MM.1S (cell line): ENCODE results near the gene ERCC6L2.
A peak's percentile ranks its signal among the peaks of the same experiment; 100 is the strongest.

Experiments used
- DNase-seq: peaks from one replicate; pipeline ENCODE4 v3.0.0-alpha.2; 2015
- H2AFZ ChIP-seq: fragments of 300-600 bp; sonication (generic); 2 replicates; pipeline ENCODE4 v1.6.0; 2016; ENCODE audit warnings: antibody characterized with exemption, low read length
- H3F3A ChIP-seq: fragments of 300-600 bp; sonication (generic); 2 replicates; pipeline ENCODE4 v1.6.1; 2016; ENCODE audit warnings: mild to moderate bottlenecking, antibody characterized with exemption, low read length, moderate library complexity, mixed read lengths; ENCODE audit not compliant: insufficient read depth
- H3K27ac ChIP-seq: fragments of 300-600 bp; sonication (generic); 2 replicates; pipeline ENCODE4 v1.5.1; 2016; ENCODE audit warnings: mild to moderate bottlenecking, low read length
- H3K27me3 ChIP-seq: fragments of 300-600 bp; sonication (generic); replicated peaks from 2 replicates; pipeline ENCODE4 v1.6.0; 2016; ENCODE audit warnings: low read length; ENCODE audit not compliant: insufficient read depth
- H3K36me3 ChIP-seq: fragments of 300-600 bp; sonication (generic); replicated peaks from 2 replicates; pipeline ENCODE4 v1.6.1; 2016; ENCODE audit warnings: mild to moderate bottlenecking, low read length, mixed read lengths; ENCODE audit not compliant: insufficient read depth
- H3K4me1 ChIP-seq: fragments of 300-600 bp; sonication (generic); 2 replicates; pipeline ENCODE4 v1.6.1; 2016; ENCODE audit warnings: low read length, mixed read lengths
- H3K4me2 ChIP-seq: fragments of 300-600 bp; sonication (generic); 2 replicates; pipeline ENCODE4 v1.6.0; 2016; ENCODE audit warnings: low read depth, low read length
- H3K4me3 ChIP-seq: fragments of 300-600 bp; sonication (generic); 2 replicates; pipeline ENCODE4 v1.5.1; 2016; ENCODE audit warnings: low read length, mixed read lengths
- H3K79me2 ChIP-seq: fragments of 300-600 bp; sonication (generic); 2 replicates; pipeline ENCODE4 v1.6.1; 2016; ENCODE audit warnings: mixed run types, low read length, mixed read lengths
- H3K9ac ChIP-seq: fragments of 300-600 bp; sonication (generic); 2 replicates; pipeline ENCODE4 v1.6.1; 2016; ENCODE audit warnings: low read length, mixed read lengths
- H3K9me2 ChIP-seq: fragments of 300-600 bp; sonication (generic); replicated peaks from 2 replicates; pipeline ENCODE4 v1.6.1; 2016; ENCODE audit warnings: mild to moderate bottlenecking, low read length, mixed read lengths; ENCODE audit not compliant: insufficient read depth
- H3K9me3 ChIP-seq: fragments of 300-600 bp; sonication (generic); replicated peaks from 2 replicates; pipeline ENCODE4 v1.6.1; 2016; ENCODE audit warnings: mild to moderate bottlenecking, low read length, mixed read lengths; ENCODE audit not compliant: insufficient read depth
- H4K20me1 ChIP-seq: fragments of 300-600 bp; sonication (generic); 2 replicates; pipeline ENCODE4 v1.6.1; 2016; ENCODE audit warnings: mild to moderate bottlenecking, low read length, moderate library complexity, mixed read lengths; ENCODE audit not compliant: insufficient read depth
- EZH2 ChIP-seq: fragments of 300-600 bp; sonication (generic); optimal IDR thresholded peaks from 2 replicates; pipeline ENCODE3; 2017; ENCODE audit warnings: low read depth, mild to moderate bottlenecking, antibody characterized with exemption, low read length, mixed read lengths
- EZH2phosphoT487 ChIP-seq: fragments of 300-600 bp; sonication (generic); IDR thresholded peaks from 2 replicates; pipeline ENCODE4 v1.6.1; 2018; ENCODE audit warnings: antibody characterized with exemption, low read length
- TF ChIP-seq, protein P1 (sequence below): fragments of 300-600 bp; sonication (generic); IDR thresholded peaks from 2 replicates; pipeline ENCODE4 v1.5.1; 2016; ENCODE audit warnings: antibody characterized with exemption, low read length, mixed read lengths

The ERCC6L2 gene

GRCh38 chr9:95876595-95876994 lies 1.1 kb downstream of the ERCC6L2 start:
- TF ChIP-seq EZH2phosphoT487: no peak
- TF ChIP-seq EZH2: no peak
- TF ChIP-seq, protein P1, sequence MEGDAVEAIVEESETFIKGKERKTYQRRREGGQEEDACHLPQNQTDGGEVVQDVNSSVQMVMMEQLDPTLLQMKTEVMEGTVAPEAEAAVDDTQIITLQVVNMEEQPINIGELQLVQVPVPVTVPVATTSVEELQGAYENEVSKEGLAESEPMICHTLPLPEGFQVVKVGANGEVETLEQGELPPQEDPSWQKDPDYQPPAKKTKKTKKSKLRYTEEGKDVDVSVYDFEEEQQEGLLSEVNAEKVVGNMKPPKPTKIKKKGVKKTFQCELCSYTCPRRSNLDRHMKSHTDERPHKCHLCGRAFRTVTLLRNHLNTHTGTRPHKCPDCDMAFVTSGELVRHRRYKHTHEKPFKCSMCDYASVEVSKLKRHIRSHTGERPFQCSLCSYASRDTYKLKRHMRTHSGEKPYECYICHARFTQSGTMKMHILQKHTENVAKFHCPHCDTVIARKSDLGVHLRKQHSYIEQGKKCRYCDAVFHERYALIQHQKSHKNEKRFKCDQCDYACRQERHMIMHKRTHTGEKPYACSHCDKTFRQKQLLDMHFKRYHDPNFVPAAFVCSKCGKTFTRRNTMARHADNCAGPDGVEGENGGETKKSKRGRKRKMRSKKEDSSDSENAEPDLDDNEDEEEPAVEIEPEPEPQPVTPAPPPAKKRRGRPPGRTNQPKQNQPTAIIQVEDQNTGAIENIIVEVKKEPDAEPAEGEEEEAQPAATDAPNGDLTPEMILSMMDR: no peak
- Histone ChIP-seq H3K4me3 (no peak overlapping the region), H3K27me3 (no peaks in the 10 kb centered on the region), H4K20me1 (no peaks in the 10 kb centered on the region), H3K79me2 (peaks cover 19% of the 10 kb centered on the region), H3K9me3 (no peaks in the 10 kb centered on the region), H3K9ac (no peak overlapping the region), H3K4me1 (peaks cover 7% of the 10 kb centered on the region; the same call in 1 of the 2 replicates), H3K9me2 (no peaks in the 10 kb centered on the region), H3K27ac (no peak overlapping the region), H2AFZ (no peak overlapping the region), H3K36me3 (no peaks in the 10 kb centered on the region), H3F3A (peaks cover 8% of the 10 kb centered on the region; the same call in 1 of the 2 replicates), H3K4me2 (no peak overlapping the region)
- peak; percentile 11 for DNase-seq

GRCh38 chr9:95877984-95878383 lies 2.5 kb downstream of the ERCC6L2 start:
- TF ChIP-seq, protein P1: no peak
- TF ChIP-seq EZH2 (no peak), EZH2phosphoT487 (no peak)
- no peak overlapping the region for H2AFZ ChIP-seq

GRCh38 chr9:95879591-95879990 lies 4.1 kb downstream of the ERCC6L2 start:
- TF ChIP-seq EZH2phosphoT487 (no peak), EZH2 (no peak)
- TF ChIP-seq, protein P1: no peak
- Histone ChIP-seq H3K36me3 (no peaks in the 10 kb centered on the region), H3K9me2 (no peaks in the 10 kb centered on the region), H2AFZ (no peak overlapping the region), H3K27me3 (no peaks in the 10 kb centered on the region), H3F3A (peaks cover 8% of the 10 kb centered on the region; the same call in 1 of the 2 replicates), H3K9ac (no peak overlapping the region), H3K79me2 (peaks cover 13% of the 10 kb centered on the region), H3K4me1 (peaks cover 2% of the 10 kb centered on the region; the same call in 1 of the 2 replicates), H4K20me1 (no peaks in the 10 kb centered on the region), H3K27ac (no peak overlapping the region), H3K9me3 (no peaks in the 10 kb centered on the region), H3K4me2 (no peak overlapping the region), H3K4me3 (no peak overlapping the region)
- DNase-seq: no peak

More at GRCh38 chr9:95877984-95878383, 2.5 kb downstream of the ERCC6L2 start:
- Histone ChIP-seq H3K79me2 (peaks cover 19% of the 10 kb centered on the region), H3F3A (peaks cover 8% of the 10 kb centered on the region; the same call in 1 of the 2 replicates), H3K4me2 (no peak overlapping the region), H3K9me2 (no peaks in the 10 kb centered on the region), H3K27ac (no peak overlapping the region), H3K4me1 (peaks cover 7% of the 10 kb centered on the region; the same call in 1 of the 2 replicates), H4K20me1 (no peaks in the 10 kb centered on the region), H3K36me3 (no peaks in the 10 kb centered on the region), H3K4me3 (no peak overlapping the region), H3K9me3 (no peaks in the 10 kb centered on the region), H3K27me3 (no peaks in the 10 kb centered on the region), H3K9ac (no peak overlapping the region)
- DNase-seq: no peak
